ENCODE measurements around the gene LRRK1. TPM values are rescaled to one million over a fixed set of nuclear protein-coding genes. Genes with fewer than 3 reads are reported as not detected.

Gene LRRK1
- total RNA-seq, 2 experiments from 2014 or later, result 0.40 to 0.45 TPM

- ChIA-PET CTCF (interaction anchor here (1.1 kb wide), 1 partner anchor 87 kb away, joined by 5 read pairs; no protein-coding TSS in a partner anchor), POLR2A (no interaction called here)
- H3K4me1 Mint-ChIP-seq, result peaks cover 19% of the 10 kb centered on the region
- peaks cover 15% of the 10 kb centered on the region for H3K27me3 Mint-ChIP-seq
- DNase-seq, result no peak
- no peaks in the 10 kb centered on the region for H3K36me3 Mint-ChIP-seq (ENCODE audit: low read depth)
- H3K4me3 Mint-ChIP-seq, result no peak overlapping the region
- no peak overlapping the region for H3K27ac Mint-ChIP-seq
- H3K9me3 Mint-ChIP-seq, result no peaks in the 10 kb centered on the region
Measured at GRCh38 chr15:101004986-101005747, 86.0 kb downstream of the LRRK1 start.

GRCh38 chr15:101006931-101007691 lies 88.0 kb downstream of the LRRK1 start:
- no peaks in the 10 kb centered on the region for H3K36me3 Mint-ChIP-seq (ENCODE audit: low read depth)
- CTCF ChIA-PET, result interaction anchor here (0.5 to 3.6 kb wide), 26 partner anchors 8 to 665 kb away, joined by 3 to 39 read pairs (median 5); partner anchors contain the start of genes ADAMTS17, CHSY1 and LRRK1
- H3K9me3 Mint-ChIP-seq, result no peaks in the 10 kb centered on the region
- POLR2A ChIA-PET, result interaction anchor here (0.6 to 1.3 kb wide), 2 partner anchors 256 to 335 kb away, joined by 3 to 4 read pairs; no protein-coding TSS in a partner anchor
- peak overlapping the region; percentile 83 for H3K4me3 Mint-ChIP-seq
- H3K27ac Mint-ChIP-seq, result peak overlapping the region; percentile 50
- H3K4me1 Mint-ChIP-seq, result peaks cover 19% of the 10 kb centered on the region
- DNase-seq, result peak; percentile 68
- peaks cover 11% of the 10 kb centered on the region for H3K27me3 Mint-ChIP-seq

GRCh38 chr15:101008158-101009139 lies 89.3 kb downstream of the LRRK1 start:
- no peaks in the 10 kb centered on the region for H3K9me3 Mint-ChIP-seq
- peaks cover 19% of the 10 kb centered on the region for H3K4me1 Mint-ChIP-seq
- H3K27me3 Mint-ChIP-seq, result peaks cover 11% of the 10 kb centered on the region
- peak overlapping the region; percentile 83 for H3K4me3 Mint-ChIP-seq
- ChIA-PET POLR2A (no interaction called here), CTCF (interaction anchor here (0.6 to 3.6 kb wide), 43 partner anchors 8 to 1083 kb away, joined by 3 to 39 read pairs (median 4); partner anchors contain the start of genes CHSY1, LRRK1 and SNRPA1)
- H3K36me3 Mint-ChIP-seq (ENCODE audit: low read depth), result no peaks in the 10 kb centered on the region
- peak; percentile 86 for DNase-seq
- peak overlapping the region; percentile 61 for H3K27ac Mint-ChIP-seq

GRCh38 chr15:101009176-101009575 lies 90.0 kb downstream of the LRRK1 start:
- Mint-ChIP-seq H3K27me3 (peaks cover 11% of the 10 kb centered on the region), H3K4me3 (no peak overlapping the region), H3K27ac (no peak overlapping the region), H3K9me3 (no peaks in the 10 kb centered on the region), H3K4me1 (peaks cover 19% of the 10 kb centered on the region), H3K36me3 (ENCODE audit: low read depth) (no peaks in the 10 kb centered on the region)
- DNase-seq, result no peak
- POLR2A ChIA-PET, result no interaction called here
- CTCF ChIA-PET, result interaction anchor here (0.9 to 3.6 kb wide), 17 partner anchors 10 to 659 kb away, joined by 3 to 39 read pairs (median 6); partner anchors contain the start of gene LRRK1

- no peaks in the 10 kb centered on the region for H3K9me3 Mint-ChIP-seq
- H3K36me3 Mint-ChIP-seq (ENCODE audit: low read depth), result no peaks in the 10 kb centered on the region
- ChIA-PET CTCF (interaction anchor here (0.6 to 1.2 kb wide), 3 partner anchors 10 to 288 kb away, joined by 3 to 5 read pairs (median 3); no protein-coding TSS in a partner anchor), POLR2A (no interaction called here)
- H3K4me1 Mint-ChIP-seq, result peaks cover 19% of the 10 kb centered on the region
- H3K27ac Mint-ChIP-seq, result no peak overlapping the region
- DNase-seq, result no peak
- H3K4me3 Mint-ChIP-seq, result no peak overlapping the region
- peaks cover 9% of the 10 kb centered on the region for H3K27me3 Mint-ChIP-seq
Measured at GRCh38 chr15:101010781-101011180, 91.6 kb downstream of the LRRK1 start.

- no peak for DNase-seq
- Mint-ChIP-seq H3K9me3 (no peaks in the 10 kb centered on the region), H3K27me3 (peaks cover 7% of the 10 kb centered on the region), H3K4me1 (peaks cover 10% of the 10 kb centered on the region), H3K27ac (no peak overlapping the region), H3K4me3 (no peak overlapping the region), H3K36me3 (ENCODE audit: low read depth) (no peaks in the 10 kb centered on the region)
- CTCF ChIA-PET, result interaction anchor here (1.1 to 1.6 kb wide), 2 partner anchors 41 to 95 kb away, joined by 3 to 6 read pairs; no protein-coding TSS in a partner anchor
- POLR2A ChIA-PET, result no interaction called here
Measured at GRCh38 chr15:101012326-101013200, 93.4 kb downstream of the LRRK1 start.

GRCh38 chr15:101013201-101013550 lies 94.0 kb downstream of the LRRK1 start:
- peaks cover 5% of the 10 kb centered on the region for H3K27me3 Mint-ChIP-seq
- ChIA-PET CTCF (interaction anchor here (1.6 kb wide), 1 partner anchor 245 kb away, joined by 9 read pairs; no protein-coding TSS in a partner anchor), POLR2A (no interaction called here)
- no peak for DNase-seq
- no peaks in the 10 kb centered on the region for H3K36me3 Mint-ChIP-seq (ENCODE audit: low read depth)
- peaks cover 6% of the 10 kb centered on the region for H3K4me1 Mint-ChIP-seq
- no peak overlapping the region for H3K4me3 Mint-ChIP-seq
- no peak overlapping the region for H3K27ac Mint-ChIP-seq
- H3K9me3 Mint-ChIP-seq, result no peaks in the 10 kb centered on the region

GRCh38 chr15:101013769-101014675 lies 94.9 kb downstream of the LRRK1 start:
- H3K27me3 Mint-ChIP-seq, result peaks cover 3% of the 10 kb centered on the region
- POLR2A ChIA-PET, result no interaction called here
- CTCF ChIA-PET, result interaction anchor here (0.8 to 1.6 kb wide), 2 partner anchors 227 to 244 kb away, joined by 3 to 9 read pairs; no protein-coding TSS in a partner anchor

GRCh38 chr15:101014921-101015841 lies 96.0 kb downstream of the LRRK1 start:
- CTCF ChIA-PET, result interaction anchor here (0.9 to 2.4 kb wide), 12 partner anchors 8 to 273 kb away, joined by 3 to 16 read pairs (median 4); no protein-coding TSS in a partner anchor
- peaks cover 3% of the 10 kb centered on the region for H3K27me3 Mint-ChIP-seq
- no peaks in the 10 kb centered on the region for H3K9me3 Mint-ChIP-seq
- H3K27ac Mint-ChIP-seq, result no peak overlapping the region
- peak; percentile 72 for DNase-seq
- no peak overlapping the region for H3K4me3 Mint-ChIP-seq
- no peaks in the 10 kb centered on the region for H3K4me1 Mint-ChIP-seq
- no peaks in the 10 kb centered on the region for H3K36me3 Mint-ChIP-seq (ENCODE audit: low read depth)
- POLR2A ChIA-PET, result no interaction called here

More at GRCh38 chr15:101013769-101014675, 94.9 kb downstream of the LRRK1 start:
- Mint-ChIP-seq H3K4me1 (no peaks in the 10 kb centered on the region), H3K4me3 (no peak overlapping the region), H3K36me3 (ENCODE audit: low read depth) (no peaks in the 10 kb centered on the region), H3K9me3 (no peaks in the 10 kb centered on the region), H3K27ac (no peak overlapping the region)
- no peak for DNase-seq

- no peak for DNase-seq
- H3K27ac Mint-ChIP-seq, result no peak overlapping the region
- H3K4me3 Mint-ChIP-seq, result no peak overlapping the region
- H3K4me1 Mint-ChIP-seq, result no peaks in the 10 kb centered on the region
- no peaks in the 10 kb centered on the region for H3K27me3 Mint-ChIP-seq
- ChIA-PET CTCF (interaction anchor here (0.9 to 2.4 kb wide), 7 partner anchors 9 to 257 kb away, joined by 3 to 16 read pairs (median 3); no protein-coding TSS in a partner anchor), POLR2A (no interaction called here)
- no peaks in the 10 kb centered on the region for H3K36me3 Mint-ChIP-seq (ENCODE audit: low read depth)
- no peaks in the 10 kb centered on the region for H3K9me3 Mint-ChIP-seq
Measured at GRCh38 chr15:101016581-101016980, 97.4 kb downstream of the LRRK1 start.
